Fibroblast of lung (primary cell): ENCODE measurements around the gene RGS12. TPM values are rescaled to one million over a fixed set of nuclear protein-coding genes. Genes with fewer than 3 reads are reported as not detected.

Source experiments
- DNase-seq, 2 donors: peaks; one replicate each; pipeline versions ENCODE4 v3.0.0 to v3.0.0-alpha.2; 2010; ENCODE audit warnings: low read depth in 2 of 2
- H2AFZ ChIP-seq: 2 replicates; pipeline ENCODE4 v1.5.1; 2012; ENCODE audit warnings: low read length, control low read depth, inconsistent platforms
- H3K27ac ChIP-seq: 2 replicates; pipeline ENCODE4 v1.5.1; 2011; ENCODE audit warnings: low read length, control low read depth; ENCODE audit not compliant: insufficient read depth
- H3K27me3 ChIP-seq: 2 replicates; pipeline ENCODE4 v1.5.1; 2011; ENCODE audit warnings: mild to moderate bottlenecking, low read length; ENCODE audit not compliant: control insufficient read depth, insufficient read depth
- H3K36me3 ChIP-seq: 2 replicates; pipeline ENCODE4 v1.5.1; 2011; ENCODE audit warnings: low read length; ENCODE audit not compliant: control insufficient read depth, insufficient read depth
- H3K4me1 ChIP-seq: 2 replicates; pipeline ENCODE4 v1.5.1; 2011; ENCODE audit warnings: low read length; ENCODE audit not compliant: control insufficient read depth, insufficient read depth; ENCODE audit errors: extremely low read depth
- H3K4me2 ChIP-seq: 2 replicates; pipeline ENCODE4 v1.5.1; 2011; ENCODE audit warnings: low read length, control low read depth; ENCODE audit not compliant: insufficient read depth; ENCODE audit errors: extremely low read depth
- H3K4me3 ChIP-seq, 4 experiments: fragments of 200-600 bp in 1 of 4; sonication (generic) in 1 of 4; replicated peaks in 1 of 4; 2 replicates each; pipeline ENCODE4 v1.5.1; 2011 to 2016; ENCODE audit warnings: low read length in 4 of 4, low read depth in 3 of 4, mild to moderate bottlenecking in 3 of 4, control low read depth in 2 of 4, inconsistent platforms in 1 of 4, mixed read lengths in 1 of 4; ENCODE audit not compliant: insufficient read depth in 1 of 4; ENCODE audit errors: control extremely low read depth in 1 of 4
- H3K79me2 ChIP-seq: 2 replicates; pipeline ENCODE4 v1.5.1; 2012; ENCODE audit warnings: mild to moderate bottlenecking, low read length, inconsistent platforms; ENCODE audit not compliant: control insufficient read depth, insufficient read depth
- H3K9ac ChIP-seq: 2 replicates; pipeline ENCODE4 v1.5.1; 2011; ENCODE audit warnings: mild to moderate bottlenecking, low read length, control low read depth; ENCODE audit not compliant: insufficient read depth
- H3K9me3 ChIP-seq: 2 replicates; pipeline ENCODE4 v1.5.1; 2012; ENCODE audit warnings: low read depth, low read length; ENCODE audit not compliant: control insufficient read depth, insufficient read depth
- H4K20me1 ChIP-seq: 2 replicates; pipeline ENCODE4 v1.5.1; 2011; ENCODE audit warnings: low read length; ENCODE audit not compliant: control insufficient read depth, insufficient read depth; ENCODE audit errors: extremely low read depth
- CTCF ChIP-seq, 2 donors: IDR thresholded peaks in 1 of 2; conservative IDR thresholded peaks in 1 of 2; 1 replicate in 1 of 2; 2 replicates in 1 of 2; pipeline ENCODE4 v1.5.1; 2011 to 2012; ENCODE audit warnings: low read length in 2 of 2, control low read depth in 1 of 2, inconsistent platforms in 1 of 2, low read depth in 1 of 2, mild to moderate bottlenecking in 1 of 2
- EZH2 ChIP-seq: IDR thresholded peaks from 2 replicates; pipeline ENCODE4 v1.5.1; 2012; ENCODE audit warnings: low read length, control low read depth, mild to moderate bottlenecking; ENCODE audit errors: missing control alignments
- polyA plus RNA-seq, 2 donors: library from polyadenylated mRNA; depleted of rRNA in 1 of 2; stranded (reverse) in 1 of 2; unstranded in 1 of 2; fragments of >200 nt; gene quantifications; 2 replicates each; pipeline ENCODE4 v1.2.1, GENCODE V29; 2011 to 2012; ENCODE audit warnings: missing spikeins in 1 of 2
- total RNA-seq: library from RNA; depleted of rRNA; stranded (reverse); fragments of >200 nt; gene quantifications from 2 replicates; pipeline ENCODE4 v1.2.1, GENCODE V29; 2014

Gene RGS12
- total and polyA plus RNA-seq, 2 donors (not counting 1 experiment from before 2014, with no cell fraction given), result 5.1 to 21.1 TPM

GRCh38 chr4:3341760-3342159 lies 48.9 kb downstream of the RGS12 start:
- Histone ChIP-seq H3K4me2 (peak overlapping the region; percentile 75), H3K9me3 (no peaks in the 10 kb centered on the region), H4K20me1 (no peaks in the 10 kb centered on the region), H3K79me2 (no peaks in the 10 kb centered on the region), H3K4me1 (peaks cover 2% of the 10 kb centered on the region), H3K4me3 (no peak overlapping the region), H2AFZ (no peak overlapping the region), H3K27ac (peak overlapping the region; percentile 58), H3K27me3 (no peaks in the 10 kb centered on the region), H3K9ac (no peak overlapping the region), H3K36me3 (no peaks in the 10 kb centered on the region)
- no peak for DNase-seq
- TF ChIP-seq EZH2 (no peak), CTCF (conservative IDR thresholded peaks at IDR 0.05 in 1 of 2, IDR thresholded peaks at IDR 0.05 in 1 of 2; ENCODE audit: low read depth in 1 of 2, low read length in 2 of 2) (no peak)

- H3K4me3 ChIP-seq, result peak overlapping the region in 2 of 4 experiments; percentile 17 to 21
- H2AFZ ChIP-seq, result no peak overlapping the region
- peak; percentile 79 to 80 for DNase-seq
- peaks cover 2% of the 10 kb centered on the region for H3K4me1 ChIP-seq
- no peaks in the 10 kb centered on the region for H3K9me3 ChIP-seq
- no peaks in the 10 kb centered on the region for H4K20me1 ChIP-seq
- no peaks in the 10 kb centered on the region for H3K36me3 ChIP-seq
- H3K27ac ChIP-seq, result peak overlapping the region; percentile 58
- no peak for TF ChIP-seq EZH2
- no peak for TF ChIP-seq CTCF (conservative IDR thresholded peaks at IDR 0.05 in 1 of 2, IDR thresholded peaks at IDR 0.05 in 1 of 2; ENCODE audit: low read depth in 1 of 2, low read length in 2 of 2)
- H3K9ac ChIP-seq, result no peak overlapping the region
- no peaks in the 10 kb centered on the region for H3K79me2 ChIP-seq
- no peaks in the 10 kb centered on the region for H3K27me3 ChIP-seq
- H3K4me2 ChIP-seq, result peak overlapping the region; percentile 75
Observed at GRCh38 chr4:3342182-3342854, 49.5 kb downstream of the RGS12 start.

Other genes starting within 250 kb of the RGS12 start
- gene HTT-AS, start 218.5 kb upstream of the RGS12 start, total RNA-seq, result not detected in 2 replicates
- gene HTT-AS, start 218.5 kb upstream of the RGS12 start, polyA plus RNA-seq, result not detected in 2 replicates
- gene HTT, start 218.3 kb upstream of the RGS12 start, total RNA-seq, result 41.8 and 52.9 TPM in 2 replicates
- gene HTT, start 218.3 kb upstream of the RGS12 start, polyA plus RNA-seq, result 13.2 and 19.2 TPM in 2 replicates
- 0.26 and 0.50 TPM in 2 replicates for gene MSANTD1, start 43.9 kb upstream of the RGS12 start, total RNA-seq
- 0.02 TPM in 1 of 2 replicates, not detected in the other for gene MSANTD1, start 43.9 kb upstream of the RGS12 start, polyA plus RNA-seq
- gene HGFAC, start 148.9 kb downstream of the RGS12 start, total RNA-seq, result under 0.01 and 0.33 TPM in 2 replicates
- not detected in 2 replicates for gene HGFAC, start 148.9 kb downstream of the RGS12 start, polyA plus RNA-seq
- under 0.01 and 0.17 TPM in 2 replicates for gene DOK7, start 170.3 kb downstream of the RGS12 start, total RNA-seq
- gene DOK7, start 170.3 kb downstream of the RGS12 start, polyA plus RNA-seq, result not detected in 2 replicates
- 20.5 and 62.9 TPM in 2 replicates for gene LRPAP1, start 239.4 kb downstream of the RGS12 start, total RNA-seq
- 80.5 and 113 TPM in 2 replicates for gene LRPAP1, start 239.4 kb downstream of the RGS12 start, polyA plus RNA-seq